HL-60/S4 treated with retinoic acid at 250 ng/mL for 4 days and 3 days (cell line): ENCODE measurements around the gene AGMO.

Source experiments
- in situ Hi-C: fragments of 300-500 bp; cut with MboI; formaldehyde crosslinking; loops from 2 replicates; pipeline ENCODE4 v1.7.0; 2022; ENCODE audit warnings: low sequenced_read_pairs

AGMO gene

DNA sequence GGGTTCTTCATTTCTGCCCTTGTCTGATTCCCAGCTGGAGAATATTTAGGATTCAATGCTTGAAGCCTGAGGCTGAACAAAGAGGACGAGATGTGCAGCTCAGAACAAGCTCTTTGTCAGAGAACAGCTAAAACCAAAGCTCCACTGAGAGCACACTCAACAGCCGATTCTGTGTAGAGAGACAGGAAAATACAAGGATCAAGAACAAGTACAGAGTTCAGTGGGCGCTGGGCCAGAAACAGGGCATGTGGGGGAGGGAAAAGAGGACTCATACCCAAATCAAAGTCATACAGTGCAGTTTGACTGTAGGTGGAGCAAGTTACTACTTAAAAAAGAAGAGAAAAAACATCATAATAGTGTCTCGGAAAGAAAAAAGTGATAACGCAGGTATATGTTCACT, at the start of gene AGMO:
AGMO (minus strand) TSS at position 181 of the 400 bp plus-strand sequence.
- in situ Hi-C loops = no loop called here

DNA sequence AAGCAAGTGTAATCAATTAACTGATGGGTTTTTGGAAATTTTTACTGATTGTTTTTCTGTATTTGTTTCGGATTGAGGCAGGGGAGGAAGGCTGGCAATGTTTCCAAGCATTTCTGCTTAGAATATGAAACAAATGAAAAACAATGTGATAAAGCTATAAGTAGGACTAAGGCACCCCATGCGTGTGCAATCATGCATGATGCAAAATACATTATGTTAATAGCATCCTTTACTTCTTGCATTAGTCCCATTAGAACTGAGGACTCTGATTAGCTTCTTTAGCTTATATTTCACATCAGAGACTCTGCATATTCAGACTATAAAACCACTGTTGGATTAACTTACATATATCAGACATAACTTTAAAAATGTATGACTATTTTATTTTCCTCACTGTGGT, 48.7 kb upstream of the AGMO start:
- in situ Hi-C loops = no loop called here

DNA sequence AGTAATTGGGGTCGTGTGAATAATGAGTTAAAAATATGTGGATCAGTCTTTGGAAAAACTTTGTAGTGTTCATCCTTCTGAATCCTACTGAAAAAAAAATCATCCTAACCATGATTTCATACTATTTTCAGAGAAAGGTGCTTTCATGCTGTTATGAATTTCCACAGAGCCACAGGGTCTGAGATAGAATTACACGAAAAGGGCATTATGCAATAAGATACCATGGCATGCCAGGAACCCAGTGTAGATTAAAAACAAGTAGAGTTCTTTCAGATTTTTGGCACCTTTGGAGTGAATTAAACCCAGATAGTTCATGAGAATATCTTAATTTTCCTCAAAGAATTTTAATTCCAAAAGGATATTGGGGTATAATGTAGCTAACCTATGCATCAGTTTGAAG, 47.5 kb upstream of the AGMO start:
- in situ Hi-C loops = no loop called here

DNA sequence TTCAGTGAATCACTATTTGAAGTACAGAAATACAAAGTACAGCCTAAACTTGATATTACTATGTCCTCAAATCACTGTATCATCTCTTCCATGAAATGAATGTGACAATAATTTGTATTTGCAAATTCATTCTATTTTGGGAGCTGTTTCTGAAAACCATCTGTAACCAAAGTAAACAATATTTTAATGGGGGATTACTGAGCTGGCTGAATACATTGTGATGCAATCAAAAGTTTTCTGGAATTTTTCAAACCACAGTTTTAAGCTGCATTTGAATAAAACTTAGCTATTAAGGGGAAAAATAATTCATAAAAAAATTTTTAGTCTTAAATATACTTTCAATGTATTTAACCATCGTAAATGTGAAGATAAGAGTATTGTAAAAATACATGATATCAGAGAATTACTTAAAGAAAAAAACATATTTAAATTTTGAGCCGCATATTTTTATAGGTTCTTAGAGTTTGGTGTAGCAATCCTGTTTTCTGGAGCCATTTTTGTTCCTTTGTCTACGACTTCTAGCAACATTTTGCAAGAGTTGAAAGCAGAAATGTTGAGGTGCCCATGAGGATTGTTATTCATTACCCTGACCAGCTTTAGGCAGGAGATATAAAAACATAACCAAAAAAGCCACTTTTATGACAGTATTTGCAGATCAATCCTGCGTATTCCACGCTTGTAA, 45.9 kb upstream of the AGMO start:
- in situ Hi-C loops = no loop called here

DNA sequence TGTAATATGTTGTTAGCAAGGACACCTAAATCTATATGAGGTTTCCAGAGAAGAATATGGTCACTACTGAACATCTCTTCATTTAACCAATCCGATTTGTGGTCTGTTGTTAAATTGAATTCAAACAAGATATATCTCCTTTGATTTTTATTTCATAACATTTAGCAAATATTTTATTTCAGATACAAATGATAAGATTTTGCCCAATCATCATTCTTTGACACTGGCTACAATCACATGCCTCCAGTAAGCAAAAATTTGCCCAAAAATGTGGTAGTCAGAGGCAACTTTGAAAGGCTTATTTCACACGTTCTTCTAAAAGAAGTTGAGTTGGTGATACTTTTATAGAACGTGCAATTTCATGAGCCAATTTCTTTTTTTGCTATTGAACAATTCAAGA, 44.7 kb upstream of the AGMO start:
- in situ Hi-C loops = no loop called here

DNA sequence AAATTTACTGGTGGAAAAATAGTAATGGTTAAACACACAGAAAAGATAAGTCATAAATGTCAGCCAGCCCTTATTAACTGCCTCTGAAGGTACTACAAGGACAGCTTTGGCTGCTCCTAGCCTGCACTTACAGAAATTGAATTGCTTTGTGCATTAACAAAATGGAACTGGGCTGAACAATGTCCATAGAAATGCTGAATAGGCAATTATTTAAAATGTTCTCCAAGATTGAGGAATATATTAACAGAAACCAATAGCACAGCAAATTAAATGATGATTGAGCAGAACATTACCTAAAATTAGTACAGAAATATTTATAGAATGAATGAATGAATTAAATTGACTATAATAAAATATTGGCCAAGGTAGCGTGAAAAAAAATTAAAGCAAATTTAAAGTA, 42.4 kb upstream of the AGMO start:
- in situ Hi-C loops = no loop called here

DNA sequence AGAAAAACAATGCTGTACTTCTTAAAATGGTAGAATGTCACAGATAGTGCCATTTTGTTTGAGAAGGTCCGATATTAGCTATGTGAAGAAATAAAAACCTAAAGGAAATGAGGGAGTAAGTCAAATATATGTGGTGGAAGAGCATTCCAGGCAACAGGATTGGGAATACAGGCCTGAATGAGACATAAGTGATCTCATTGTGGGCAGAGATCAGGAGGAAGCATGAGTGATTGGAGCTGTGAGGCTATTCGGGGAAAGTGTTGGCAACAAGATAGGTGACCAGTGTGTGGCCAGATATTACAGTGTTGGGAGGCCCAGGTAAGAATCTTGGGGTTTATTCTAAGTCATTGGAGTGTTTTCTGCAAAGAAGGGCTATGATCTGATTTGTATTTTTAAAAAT, 41.3 kb upstream of the AGMO start:
- in situ Hi-C loops = no loop called here

DNA sequence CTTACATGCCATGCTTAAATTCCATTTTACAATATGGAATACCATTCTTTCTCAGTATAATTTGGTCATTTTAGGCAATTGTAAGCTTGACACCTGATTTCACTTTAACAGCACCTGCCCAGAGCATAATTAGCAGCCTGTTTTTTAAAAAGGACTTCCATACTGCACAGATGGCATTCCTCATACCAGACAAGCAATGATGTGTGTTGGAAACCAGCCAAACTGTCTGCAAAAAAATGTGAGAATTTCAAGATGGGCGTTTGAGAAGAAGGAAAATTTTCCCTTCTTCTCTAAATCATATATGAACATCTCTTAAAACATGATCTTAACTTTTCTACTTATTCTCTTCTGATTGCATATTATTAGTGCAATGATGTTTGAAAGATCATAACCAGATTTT, 40.4 kb upstream of the AGMO start:
- in situ Hi-C loops = no loop called here

DNA sequence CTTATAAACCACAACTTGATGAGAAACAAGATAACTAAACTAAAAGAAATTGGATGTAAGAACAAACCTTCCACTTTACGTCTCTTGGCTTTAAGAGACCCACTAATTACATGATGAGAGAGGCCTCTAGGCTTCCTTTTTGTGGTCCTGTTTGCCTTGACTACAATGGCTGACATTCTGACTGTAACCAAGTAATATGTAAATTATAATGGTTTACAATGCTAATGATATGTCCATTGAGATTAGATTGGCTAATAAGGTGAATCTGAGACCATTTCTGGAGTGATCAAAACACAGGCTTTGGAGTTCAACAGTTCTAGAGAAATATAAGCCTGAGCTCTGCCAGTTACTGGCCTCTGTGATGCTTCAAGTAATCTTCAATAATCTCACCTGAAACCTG, 39.4 kb upstream of the AGMO start:
- in situ Hi-C loops = no loop called here

DNA sequence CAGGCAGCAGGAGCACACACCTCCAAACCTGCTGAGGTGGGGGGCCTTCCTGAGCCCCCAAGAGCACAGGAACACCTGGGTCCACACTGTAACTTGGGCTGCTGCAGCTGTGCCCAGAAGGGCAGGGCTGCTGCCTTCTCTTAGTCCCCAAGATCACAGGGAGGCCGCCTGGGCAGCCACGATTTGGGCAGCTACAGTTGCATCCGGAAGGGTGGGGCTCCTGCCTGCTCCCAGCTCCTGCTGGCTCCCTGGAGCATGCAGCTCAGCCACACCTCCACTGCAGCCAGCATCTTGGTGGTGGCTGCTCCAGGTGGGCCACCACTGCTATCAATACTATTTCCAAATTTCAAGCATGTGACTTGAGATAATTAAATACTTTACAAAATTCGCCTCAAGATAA, 38.5 kb upstream of the AGMO start:
- in situ Hi-C loops = no loop called here

DNA sequence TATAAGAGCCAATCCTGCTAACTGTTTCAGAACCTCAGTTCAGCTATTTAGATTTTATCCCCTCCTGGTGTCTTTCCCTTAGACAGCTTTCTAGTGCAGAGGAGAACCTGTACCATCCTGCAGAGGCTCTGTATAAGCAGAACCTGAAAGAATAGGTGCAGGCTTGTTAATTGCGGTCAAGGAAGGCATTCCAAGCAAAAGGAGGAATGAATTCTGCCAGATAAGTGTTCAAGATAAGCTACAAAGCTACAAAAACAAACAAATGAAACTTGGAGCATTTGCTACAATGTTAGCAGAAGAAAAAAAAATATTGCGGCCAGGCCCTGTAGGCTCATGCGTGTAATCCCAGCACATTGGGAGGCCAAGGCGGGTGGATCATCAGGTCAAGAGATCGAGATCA, 32.6 kb upstream of the AGMO start:
- in situ Hi-C loops = no loop called here

DNA sequence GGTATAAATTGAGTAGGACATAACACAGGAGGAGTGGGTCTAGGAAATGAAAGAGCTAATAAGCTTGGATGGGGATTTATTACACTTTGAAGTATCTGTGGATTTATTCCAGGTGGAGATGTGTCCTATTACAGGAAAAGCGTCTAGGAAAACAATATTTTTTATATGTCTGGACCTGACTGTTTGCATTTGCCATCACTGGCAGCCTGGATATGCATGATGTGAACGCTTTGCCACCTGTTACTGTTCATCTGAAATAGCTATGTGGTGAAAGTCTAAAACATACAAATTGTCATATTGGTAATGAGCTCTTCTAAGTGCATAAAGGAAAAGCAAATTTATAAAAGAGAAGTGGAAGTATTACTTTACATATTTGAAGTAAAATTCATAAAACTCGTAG, 31.6 kb upstream of the AGMO start:
- in situ Hi-C loops = no loop called here

DNA sequence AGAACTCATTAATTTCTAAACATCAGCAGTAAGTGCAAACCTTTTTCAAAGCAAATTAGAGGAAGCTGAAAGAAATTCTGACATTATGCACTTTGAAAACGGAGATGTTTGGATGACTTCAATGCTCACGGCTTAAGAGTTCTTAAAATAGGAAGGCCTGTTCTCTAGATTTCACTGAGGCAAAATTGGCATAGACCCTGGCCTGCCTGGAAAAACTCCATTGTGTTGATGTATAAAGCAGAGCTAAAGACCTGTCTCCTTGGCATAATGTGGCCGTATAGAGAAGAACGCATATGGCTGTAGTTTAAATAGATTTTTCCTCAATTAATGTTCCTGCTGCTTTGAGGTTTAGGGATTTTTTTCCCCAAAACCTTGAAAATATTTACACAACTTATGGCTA, 24.5 kb upstream of the AGMO start:
- in situ Hi-C loops = no loop called here

DNA sequence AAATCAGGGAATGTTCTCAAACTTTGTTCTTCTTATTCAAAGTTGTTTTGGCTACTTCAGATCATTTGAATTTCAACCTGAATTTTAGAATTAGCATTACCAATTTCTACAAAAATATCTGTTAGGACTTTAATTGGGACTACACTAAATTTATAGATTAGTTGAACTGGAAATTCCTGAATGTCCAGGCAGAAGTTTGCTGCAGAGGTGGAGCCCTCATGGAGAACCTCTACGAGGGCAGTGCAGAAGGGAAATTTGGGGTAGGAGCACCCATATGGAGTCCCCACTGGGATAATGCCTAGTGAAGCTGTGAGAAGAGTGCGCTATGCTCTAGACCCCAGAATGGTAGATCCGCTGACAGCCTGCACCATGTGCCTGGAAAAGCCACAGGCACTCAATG, 22.8 kb upstream of the AGMO start:
- in situ Hi-C loops = no loop called here

DNA sequence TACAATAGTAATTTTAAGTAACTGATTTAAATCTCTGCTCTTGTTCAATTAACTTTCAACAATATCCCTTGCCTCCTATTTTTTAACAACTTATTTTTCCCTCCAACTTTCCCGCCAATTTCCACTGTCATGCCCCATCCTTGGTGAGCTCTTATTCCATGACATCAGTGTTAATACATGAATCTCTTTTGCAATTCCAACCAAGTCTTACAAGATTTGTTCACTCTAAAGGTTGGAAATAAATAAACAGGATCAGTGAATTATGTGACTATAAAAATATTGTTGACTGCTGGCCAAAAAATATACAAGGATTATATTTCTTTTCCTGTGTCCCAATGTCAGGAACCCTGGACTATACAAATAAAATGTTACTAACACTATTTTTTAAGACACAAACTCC, 21.0 kb upstream of the AGMO start:
- in situ Hi-C loops = no loop called here

DNA sequence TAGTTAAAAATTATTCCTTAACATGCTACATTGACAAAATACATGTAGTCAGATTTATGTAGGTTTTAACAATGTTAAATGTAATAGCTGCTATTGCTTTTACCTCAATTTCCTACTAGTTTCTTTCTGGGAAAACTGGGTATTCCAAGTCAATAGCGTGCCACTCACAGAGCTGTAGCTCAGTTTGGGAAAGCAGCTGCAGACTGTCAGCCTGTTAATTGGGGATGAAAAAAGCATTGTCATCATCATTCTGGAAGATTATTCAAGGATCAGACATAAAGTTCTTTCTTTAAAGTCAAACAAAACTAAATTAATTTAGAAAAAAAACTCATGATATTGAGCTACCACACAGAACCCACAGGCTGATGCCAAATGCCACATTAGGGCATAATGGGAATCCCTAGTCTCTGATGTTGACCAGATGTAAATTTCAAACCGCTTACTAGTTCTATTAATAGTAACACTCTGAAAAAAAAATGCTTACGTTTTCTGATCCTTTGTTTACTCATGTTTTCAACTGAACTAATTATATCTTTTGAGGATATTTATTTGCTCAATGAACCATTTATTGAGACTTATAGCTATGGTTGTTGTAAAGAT, 19.6 kb upstream of the AGMO start:
- in situ Hi-C loops = no loop called here

DNA sequence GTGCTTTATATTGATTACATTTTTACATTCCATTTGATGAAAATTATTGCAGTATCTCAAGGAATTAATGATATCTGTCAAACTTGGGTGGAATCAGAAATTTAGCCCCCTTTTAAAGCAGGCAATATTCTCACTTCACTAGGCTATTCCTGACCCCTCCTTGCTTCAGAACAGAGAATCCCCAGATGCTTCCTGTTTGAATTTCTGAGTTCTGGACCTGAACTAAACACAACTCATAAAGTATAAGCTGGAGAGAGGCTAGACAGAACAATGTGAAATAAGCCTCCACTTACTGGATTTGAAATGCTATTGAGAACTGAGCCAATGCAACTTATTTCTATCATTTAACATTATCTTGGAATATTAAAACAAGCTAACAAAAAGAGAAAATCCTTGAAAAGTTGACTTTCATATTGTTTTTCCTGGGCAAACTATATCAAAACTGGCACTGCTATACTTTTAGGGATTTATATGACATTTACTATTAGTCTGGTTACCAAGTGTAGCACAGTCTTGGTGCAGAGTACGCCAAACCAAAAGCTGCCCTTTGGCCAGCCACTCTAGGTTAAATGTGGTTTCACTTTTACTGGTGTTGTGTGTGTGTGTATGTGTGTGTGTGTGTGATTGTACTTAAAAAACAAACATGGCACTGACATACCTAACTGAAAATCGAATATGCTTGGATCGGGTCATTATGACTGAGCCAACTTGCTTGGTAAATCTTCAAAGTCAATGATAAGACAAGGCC, 19.0 kb upstream of the AGMO start:
- in situ Hi-C loops = no loop called here

DNA sequence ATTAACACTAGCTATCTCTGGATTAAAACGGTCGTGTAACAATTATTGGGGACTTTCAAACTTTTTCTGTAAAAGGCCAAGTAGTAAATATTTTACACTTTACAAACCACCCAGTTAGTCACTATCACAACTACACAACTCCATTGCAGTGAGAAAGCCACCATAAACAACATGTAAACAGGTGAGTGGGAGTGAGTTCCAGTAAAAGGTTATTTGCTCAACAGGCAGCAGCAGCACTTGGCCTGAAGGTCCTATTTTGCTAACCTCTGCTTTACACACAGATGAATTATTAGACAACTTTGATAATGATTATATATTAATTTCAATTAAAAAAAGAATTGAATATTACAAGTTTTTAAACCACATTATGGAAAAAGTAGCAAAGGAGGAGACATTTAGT, 15.8 kb upstream of the AGMO start:
- in situ Hi-C loops = no loop called here

DNA sequence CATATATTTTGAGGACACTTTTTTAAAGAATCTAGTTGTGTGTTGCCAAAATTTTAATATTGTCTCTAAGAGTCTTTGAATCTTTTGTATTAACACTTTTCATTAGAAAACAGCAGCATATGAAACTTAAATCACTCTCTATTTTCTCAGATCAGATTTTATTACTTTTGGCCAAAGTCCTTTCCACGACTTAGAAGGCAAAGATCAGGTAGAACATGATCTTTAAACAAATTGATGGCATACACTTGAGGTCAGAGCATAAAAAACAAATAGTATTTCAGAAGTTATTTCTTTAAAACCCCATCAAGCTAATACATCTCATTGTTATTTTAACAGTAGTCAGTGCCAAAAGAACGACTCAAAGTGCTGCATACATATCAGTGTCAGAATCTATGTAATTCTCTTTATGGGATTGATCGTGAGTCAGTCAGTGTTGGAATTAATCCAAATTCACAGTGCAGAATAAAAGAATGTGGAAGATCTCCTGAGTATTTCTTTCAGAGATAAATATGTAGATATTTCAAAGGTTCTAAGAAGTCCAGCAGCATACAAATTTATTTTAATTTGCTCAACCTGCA, 9.6 kb upstream of the AGMO start:
- in situ Hi-C loops = no loop called here

DNA sequence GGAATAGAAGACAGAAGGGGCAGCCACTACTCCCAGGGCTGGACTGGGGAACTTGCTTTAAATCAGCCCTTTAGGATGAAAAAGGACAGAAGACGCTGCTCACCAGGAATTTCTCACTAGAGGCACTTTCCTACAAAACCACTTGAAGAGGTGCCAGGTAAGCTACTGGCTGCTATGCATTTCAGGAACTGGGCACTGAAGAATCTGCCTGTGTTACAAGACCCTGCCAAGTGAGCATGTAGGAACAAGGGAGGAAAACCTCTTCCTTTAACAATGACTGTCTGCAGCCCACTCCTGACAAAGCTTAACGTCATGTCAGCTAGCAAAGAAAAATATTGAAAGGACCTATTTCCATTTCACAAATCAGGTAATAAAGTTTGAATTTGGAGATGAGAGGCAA, 5.8 kb upstream of the AGMO start:
- in situ Hi-C loops = no loop called here

DNA sequence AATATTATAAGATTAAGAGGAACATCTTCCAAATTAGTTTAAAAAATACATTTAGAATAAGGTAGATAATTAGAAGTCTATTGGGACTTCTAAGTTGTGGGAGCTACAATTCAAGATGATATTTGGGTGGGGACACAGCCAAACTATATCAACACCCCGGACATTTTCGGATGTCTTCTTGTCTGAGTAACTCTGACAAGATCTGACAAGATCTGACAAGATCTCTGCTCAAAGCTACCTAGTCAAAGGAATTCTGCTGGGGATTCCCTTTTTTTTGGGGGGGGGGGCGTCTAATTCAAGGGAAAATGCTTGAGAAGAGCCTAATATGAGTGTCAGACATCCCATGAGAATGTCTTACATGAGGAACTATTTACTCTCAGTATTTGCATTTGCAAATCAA, 5.2 kb upstream of the AGMO start:
- in situ Hi-C loops = no loop called here

DNA sequence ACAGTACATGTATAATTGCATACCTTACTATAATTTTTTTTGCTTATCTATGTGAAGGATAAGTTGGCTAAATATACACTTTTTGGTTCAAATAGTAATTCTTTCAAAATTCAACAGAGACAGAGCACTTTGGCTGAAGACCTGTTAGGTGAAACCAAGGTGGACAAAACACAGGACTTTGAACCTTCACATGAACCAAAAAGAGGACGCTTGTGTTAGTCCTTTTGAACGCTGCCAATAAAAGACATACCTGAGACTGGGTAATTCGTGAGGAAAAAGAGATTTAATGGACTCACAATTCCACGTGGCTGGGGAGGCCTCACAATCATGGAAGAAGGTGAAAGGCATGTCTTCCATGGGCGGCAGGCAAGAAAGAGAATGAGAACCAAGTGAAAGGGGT, 4.7 kb upstream of the AGMO start:
- in situ Hi-C loops = no loop called here
